LNCAP (cell line): ENCODE results near the gene PPP1R14C.

Experiments used
- TF ChIP-seq, protein P1 (sequence below): fragments of 450-650 bp; IDR thresholded peaks from 2 replicates; pipeline ENCODE4 v1.5.1; 2017; ENCODE audit warnings: mild to moderate bottlenecking

PPP1R14C gene

DNA sequence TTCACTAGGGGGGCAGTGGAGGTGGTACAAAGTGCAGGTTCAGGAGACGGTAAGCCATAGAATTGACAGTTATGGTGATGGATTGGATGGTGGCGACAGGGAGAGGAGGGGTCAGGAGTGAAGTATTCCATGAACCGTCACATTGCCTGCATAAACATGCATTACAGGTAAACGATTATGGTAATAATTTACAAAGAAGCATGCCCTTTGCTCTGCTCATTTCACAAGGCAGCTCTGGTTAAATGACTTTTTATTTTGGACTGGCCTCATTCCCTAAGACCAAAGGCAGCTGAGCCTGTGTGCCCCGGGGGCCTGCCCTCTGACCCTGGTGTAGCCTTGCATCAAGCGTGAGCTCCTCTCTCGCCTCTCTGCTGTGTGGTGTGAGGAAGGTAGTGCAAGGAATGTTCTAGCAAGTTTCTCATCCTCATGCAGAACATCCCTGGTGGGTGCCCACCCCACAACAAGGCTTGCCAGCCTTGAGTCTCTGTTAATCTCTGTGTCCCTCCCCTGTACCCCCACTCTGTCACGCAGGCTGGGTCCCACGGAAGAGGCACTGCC is 59.0 kb downstream of the PPP1R14C start:
- TF ChIP-seq, protein P1, sequence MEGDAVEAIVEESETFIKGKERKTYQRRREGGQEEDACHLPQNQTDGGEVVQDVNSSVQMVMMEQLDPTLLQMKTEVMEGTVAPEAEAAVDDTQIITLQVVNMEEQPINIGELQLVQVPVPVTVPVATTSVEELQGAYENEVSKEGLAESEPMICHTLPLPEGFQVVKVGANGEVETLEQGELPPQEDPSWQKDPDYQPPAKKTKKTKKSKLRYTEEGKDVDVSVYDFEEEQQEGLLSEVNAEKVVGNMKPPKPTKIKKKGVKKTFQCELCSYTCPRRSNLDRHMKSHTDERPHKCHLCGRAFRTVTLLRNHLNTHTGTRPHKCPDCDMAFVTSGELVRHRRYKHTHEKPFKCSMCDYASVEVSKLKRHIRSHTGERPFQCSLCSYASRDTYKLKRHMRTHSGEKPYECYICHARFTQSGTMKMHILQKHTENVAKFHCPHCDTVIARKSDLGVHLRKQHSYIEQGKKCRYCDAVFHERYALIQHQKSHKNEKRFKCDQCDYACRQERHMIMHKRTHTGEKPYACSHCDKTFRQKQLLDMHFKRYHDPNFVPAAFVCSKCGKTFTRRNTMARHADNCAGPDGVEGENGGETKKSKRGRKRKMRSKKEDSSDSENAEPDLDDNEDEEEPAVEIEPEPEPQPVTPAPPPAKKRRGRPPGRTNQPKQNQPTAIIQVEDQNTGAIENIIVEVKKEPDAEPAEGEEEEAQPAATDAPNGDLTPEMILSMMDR: no peak

DNA sequence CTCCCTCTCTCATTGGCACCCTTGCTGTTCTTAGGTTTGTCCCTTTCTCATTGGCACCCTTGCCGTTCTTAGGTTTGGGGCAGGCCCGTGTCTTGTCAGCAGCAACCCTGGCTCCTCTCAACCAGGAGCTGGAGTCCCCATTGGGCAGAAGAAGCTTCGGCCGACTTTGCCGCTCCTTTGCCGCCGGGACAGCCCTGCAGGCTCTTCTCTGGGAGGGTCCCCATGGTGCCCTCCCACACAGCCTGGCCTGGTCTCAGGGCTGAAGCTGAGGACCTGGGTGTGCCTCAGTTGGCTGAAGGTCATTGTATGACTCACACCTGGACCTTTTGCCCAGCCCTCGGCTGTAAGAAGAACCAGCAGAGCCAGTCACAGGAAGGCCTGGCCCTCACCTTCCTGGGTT is 59.6 kb downstream of the PPP1R14C start:
- TF ChIP-seq, protein P1: no peak

DNA sequence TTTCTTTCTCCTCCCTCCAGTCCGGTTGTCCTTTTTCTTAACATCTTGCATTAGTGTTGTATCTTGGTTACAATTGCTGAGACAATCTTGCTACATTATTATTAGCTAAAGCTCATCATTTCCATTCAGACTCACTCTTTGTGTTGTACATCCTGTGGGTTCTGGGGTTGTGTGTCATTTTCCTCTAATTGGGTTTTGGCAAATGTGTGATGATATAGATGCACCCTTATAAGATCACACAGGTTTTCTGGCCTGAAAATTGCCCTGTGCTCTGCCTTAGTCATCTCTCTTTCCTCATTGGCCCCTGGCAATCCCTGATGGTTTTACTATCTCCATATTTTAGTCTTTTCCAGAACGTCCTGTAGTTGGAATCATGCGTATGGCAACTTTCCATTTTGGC is 60.1 kb downstream of the PPP1R14C start:
- TF ChIP-seq, protein P1: no peak

DNA sequence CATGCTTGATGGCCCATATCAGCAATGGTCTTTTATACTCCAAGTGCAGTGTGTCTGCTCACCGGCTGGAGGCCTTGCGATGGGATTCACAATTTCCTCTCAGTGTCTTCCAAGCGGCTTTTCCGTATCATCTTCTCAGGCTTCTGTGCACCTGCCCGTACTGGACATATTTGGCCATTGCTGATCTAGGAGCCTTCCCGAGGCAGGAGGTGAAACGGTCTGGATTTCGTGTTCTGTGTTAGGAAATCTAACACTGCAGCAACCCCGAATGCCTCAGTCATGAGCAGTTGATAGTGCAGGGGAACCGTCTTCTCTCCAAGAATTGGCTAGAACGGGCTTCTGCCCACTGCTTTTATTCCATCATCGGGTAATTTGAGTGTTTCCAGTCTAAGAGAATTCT is 60.5 kb downstream of the PPP1R14C start:
- TF ChIP-seq, protein P1: no peak

DNA sequence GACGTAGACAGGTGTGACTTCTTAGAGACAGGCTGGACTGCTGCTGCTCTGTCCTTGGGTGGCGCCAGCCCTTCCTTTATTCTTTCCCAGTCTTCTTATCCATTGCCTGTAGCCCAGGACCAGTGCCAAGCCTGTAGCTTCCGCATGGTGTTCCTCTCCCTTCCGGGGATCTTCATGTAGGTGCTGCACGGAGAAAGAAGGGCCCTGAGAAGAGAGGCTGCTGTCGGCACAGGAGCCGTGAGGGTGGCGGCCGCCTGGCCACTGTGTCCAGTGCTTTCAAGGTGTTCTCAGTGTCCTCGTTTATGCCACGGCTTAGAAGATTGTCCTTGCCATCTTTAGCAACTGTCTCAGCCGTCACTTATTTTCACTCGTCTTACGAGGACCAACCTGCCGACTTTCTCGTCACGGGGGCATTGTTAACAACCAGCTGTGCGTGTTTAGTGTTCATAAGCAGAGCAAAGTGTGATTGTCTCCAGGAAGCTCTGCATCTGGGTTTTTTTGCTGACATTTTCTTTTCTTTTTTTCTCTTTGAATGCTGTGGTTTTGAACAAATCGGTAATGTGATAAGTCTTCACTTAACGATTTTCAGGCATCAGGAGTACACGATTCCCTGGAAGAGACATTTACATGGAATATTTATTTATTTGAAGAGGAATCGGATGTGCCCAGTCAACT is 61.2 kb downstream of the PPP1R14C start:
- TF ChIP-seq, protein P1: no peak

DNA sequence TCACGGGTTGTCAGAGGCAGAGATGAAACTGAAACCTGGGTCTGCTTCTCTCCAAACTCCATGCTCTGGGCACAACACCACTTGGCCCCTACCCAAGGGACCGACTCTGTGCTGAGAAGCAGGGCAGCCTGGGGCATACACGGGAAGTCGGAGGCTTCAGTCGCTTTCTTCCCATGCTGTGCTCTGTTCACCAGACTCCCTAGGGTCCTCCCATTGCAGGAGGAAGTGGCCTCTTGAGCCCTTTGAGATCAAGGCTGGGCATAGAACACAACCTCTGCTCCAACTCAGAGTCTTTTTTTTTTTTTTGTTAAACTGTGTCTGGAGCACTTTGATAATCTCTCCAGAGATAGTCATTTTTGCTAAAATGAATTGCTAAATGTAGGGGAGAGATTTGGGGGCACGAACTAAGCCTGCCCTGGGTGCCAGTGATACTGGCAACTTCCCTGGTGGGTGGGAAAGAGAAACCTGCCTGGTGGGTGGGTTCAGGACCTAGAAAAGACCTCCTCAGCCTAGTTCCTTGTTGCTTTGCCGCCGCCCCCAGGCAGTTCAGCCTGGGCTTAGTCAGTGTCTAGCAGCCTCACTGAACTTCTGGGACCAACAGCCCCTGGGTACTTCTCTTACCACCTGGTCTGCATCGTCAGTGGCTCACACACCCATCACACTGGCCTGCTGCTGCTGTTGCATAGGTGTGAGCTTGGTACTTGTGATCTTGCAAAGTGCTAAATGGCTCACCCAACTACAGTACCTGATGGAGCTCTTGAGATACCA is 62.0 kb downstream of the PPP1R14C start:
- TF ChIP-seq, protein P1: no peak

DNA sequence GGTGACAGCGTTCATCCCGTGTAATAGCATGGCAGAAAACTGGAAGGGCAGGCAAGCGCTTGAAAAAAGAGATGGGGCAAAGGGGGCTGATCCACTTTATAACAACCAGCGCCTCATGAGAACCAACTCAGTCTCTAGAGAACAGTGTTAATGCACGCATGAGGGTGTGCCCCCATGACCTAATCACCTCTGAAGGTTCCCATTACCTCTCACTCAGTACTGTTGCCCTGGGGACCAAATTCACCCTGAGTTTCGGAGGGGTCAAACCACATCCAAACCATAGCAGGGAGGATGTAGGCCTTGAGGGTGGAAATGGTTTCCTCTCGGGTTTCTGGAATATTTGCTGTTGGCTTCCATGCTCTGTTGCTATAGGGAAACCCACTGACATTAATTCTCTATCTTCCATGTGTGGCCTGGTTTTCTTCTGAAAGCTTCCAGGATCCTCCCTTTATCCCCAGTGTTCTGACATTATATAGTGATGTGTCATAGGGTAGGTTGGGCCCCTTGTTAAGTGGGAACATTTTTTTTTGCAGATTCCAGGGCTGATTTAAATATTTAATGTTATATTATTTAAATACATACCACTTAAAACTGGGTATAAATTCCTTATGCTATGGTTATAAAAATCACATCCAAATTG is 65.2 kb downstream of the PPP1R14C start:
- TF ChIP-seq, protein P1: no peak
